HG02678 (cell line): ENCODE measurements around the gene ENPP4.
"Not testable (repeated sequence)": the region's sequence is repeated elsewhere in the genome, so short reads cannot be mapped to it uniquely, and the experiment has no call there.

Experiments used
- ATAC-seq: cut with Tn5 transposase; IDR thresholded peaks from one replicate; pipeline ENCODE4 v1.9.1; 2021; ENCODE audit warnings: mild to moderate bottlenecking, moderate library complexity; ENCODE audit not compliant: unreplicated experiment

The ENPP4 gene

GRCh38 chr6:46129291-46129628 is 529 bp upstream of the ENPP4 start:
- peak; percentile 13 for ATAC-seq

DNA sequence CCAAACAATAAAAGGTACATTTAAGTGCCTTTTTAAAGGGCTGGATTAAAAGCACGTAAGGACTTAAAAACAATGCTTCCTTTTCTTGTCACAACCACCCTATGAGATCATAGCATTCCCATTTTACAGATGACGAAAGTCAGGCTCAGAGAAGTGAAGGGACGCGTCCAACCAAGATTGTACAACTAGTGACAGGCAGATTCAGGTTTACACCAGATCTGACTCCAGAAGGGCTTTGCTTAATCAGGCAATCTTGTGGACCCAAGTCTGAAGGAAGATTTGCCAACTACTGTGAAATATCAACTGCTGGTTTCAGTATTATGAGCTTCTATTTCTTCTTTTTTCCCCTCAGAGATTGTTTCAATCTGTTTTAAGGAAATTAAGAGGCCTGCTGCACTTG is 877 bp downstream of the ENPP4 start:
- ATAC-seq, result no peak

GRCh38 chr6:46131291-46131690 is 1.5 kb downstream of the ENPP4 start:
- not testable (repeated sequence) for ATAC-seq

DNA sequence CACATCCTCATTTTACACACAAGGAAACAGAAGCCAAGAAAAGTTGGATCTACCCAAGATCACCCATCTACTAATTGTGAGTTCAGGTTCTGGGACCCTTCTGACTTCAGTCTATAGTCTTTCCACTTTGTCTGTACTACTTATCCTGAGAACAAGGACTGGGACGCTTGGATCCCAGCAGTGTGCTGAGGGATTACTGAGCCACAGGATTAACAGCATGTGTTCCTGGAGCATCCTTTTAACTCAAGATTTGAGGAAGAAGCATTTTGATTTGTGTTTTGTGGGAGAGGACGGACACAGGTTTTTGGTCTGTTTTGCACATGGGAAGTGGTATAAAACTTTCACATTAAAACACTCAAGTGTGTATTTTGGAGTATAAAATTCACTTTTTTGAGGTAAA is 4.4 kb downstream of the ENPP4 start:
- ATAC-seq, result no peak

GRCh38 chr6:46135176-46135575 is 5.4 kb downstream of the ENPP4 start:
- ATAC-seq, result no peak

DNA sequence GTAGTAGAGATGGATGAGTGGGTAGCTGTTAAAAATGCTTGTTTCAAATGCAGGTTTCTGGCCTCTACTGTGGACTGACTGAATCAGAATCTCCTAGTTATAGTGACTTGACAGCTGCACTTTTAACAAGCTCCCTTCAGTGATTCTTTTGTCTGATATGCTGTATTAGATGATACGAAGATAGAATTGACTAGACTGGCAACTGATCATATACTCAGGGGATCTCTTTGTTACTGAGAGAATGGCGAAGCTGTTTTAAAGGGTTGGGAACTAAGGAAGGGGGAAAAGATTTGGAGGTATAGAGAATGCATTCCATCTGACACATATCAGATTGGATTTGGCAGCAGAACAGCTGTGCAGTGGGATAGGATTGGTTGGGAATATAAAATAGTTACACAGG is 7.0 kb downstream of the ENPP4 start:
- no peak for ATAC-seq

DNA sequence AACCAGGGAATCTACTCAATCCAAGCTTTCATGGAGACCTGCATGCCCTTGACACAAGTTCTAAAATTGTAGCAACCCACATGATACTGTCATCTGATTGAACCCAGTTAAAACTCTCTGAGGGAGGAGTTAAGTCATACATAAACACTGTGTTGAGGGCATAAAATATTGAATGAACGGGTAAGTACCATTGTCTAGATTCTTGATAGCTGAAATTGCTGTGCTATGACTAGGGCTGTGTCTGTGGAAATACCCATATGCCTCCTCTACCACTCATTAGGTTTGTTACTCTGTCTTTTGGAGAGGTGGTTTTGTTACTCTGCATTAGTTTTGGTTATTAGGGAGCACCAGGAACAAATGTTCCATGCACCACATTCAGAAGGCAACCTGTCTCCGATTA is 7.6 kb downstream of the ENPP4 start:
- ATAC-seq, result peak; percentile 49

GRCh38 chr6:46138281-46138680 is 8.5 kb downstream of the ENPP4 start:
- peak; percentile 72 for ATAC-seq

GRCh38 chr6:46144270-46144669 is 14.5 kb downstream of the ENPP4 start:
- no peak for ATAC-seq

- ATAC-seq, result not testable (repeated sequence)
Observed at GRCh38 chr6:46149066-46149465, 19.3 kb downstream of the ENPP4 start.

GRCh38 chr6:46156701-46157100 is 26.9 kb downstream of the ENPP4 start:
- no peak for ATAC-seq

- no peak for ATAC-seq
Observed at GRCh38 chr6:46159229-46159628, 29.4 kb downstream of the ENPP4 start.

DNA sequence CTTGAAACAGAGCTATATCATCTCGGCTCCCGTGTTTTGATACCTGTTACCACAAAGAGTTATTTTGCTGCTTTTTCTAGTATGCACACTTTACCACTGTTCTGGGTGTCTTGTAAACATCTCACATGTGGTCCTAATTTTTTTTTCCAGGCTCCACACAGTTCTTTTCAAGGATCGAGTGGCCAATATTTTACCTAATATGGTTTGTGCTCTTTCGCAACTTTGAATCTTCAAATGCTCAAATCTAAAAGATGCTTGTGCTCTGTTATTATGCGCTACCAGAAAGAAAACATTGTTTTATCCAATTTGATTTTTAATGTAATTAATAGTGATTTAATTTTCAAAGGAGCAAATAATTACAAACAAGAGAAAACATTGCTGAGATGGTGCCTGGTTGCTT is 30.3 kb downstream of the ENPP4 start:
- no peak for ATAC-seq

DNA sequence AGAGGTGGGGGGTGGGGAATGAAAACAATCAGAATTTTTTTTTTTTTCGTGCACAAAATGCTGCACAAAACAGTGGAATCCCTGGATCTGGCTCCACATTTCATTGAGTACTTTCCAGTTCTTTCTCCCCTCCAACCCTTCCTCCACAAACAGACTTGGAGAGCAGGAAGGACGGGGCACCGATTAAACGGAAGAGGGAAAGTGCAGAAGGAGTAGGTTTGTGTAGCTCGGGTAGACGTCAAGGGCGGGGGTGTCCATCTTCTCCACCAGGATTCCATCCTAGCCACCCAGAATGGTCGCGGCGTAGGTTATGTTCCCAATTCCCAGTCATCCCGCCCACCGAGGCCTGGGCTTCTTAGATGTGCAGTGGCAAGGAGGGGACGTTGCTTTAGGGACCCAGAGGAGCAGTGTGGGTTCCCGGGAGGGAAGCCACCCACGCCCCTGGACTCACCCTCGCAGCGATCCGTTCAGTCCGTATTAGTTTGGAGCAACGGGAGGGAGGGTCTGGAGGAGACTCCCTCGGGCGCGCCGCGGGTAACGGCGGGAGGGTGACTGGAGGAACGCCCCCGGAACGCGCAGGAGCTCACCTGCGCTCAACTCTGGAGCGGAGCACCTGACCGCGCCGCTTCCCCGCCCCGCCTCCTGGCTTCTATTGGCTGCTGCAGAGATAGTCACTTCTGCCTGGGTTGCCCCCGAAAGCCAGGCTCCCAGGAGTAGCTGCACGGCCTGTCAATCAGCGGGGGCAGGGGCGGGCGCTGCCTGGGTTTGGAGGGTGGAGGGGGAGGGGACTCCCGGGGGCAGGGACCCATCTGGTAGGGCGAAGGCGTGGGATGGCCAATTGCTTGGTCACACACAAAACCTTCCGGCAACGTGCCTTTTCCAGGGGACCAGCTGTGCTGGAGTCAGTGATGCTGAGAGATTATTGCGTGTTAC is 40.8 kb downstream of the ENPP4 start, which contains the start of gene ENPP5:
Gene ENPP5, minus strand, starts transcription at position 624 of the 933 bp plus-strand sequence. CDS start 2,718 bp downstream, outside the sequence.
- ATAC-seq, result peak; percentile 87

DNA sequence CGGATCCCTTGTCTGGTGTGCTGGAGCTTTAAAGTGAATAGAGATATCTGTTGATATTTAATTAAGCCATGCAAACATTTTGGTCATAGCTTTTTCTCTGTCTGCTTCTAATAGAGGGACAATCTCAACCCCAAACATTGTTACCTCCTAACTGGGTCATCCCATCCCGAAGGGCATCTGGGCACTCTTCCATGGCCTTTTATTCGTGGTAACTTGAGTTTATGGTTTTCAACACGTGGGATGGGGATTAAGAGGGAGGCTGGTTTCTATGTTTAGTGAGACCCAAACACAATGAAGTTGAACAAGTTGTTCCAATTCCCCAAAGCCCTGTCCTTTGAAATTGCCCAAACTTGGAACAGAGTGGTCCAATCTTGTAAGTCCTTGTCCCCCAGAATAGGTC is 42.4 kb downstream of the ENPP4 start:
- no peak for ATAC-seq

DNA sequence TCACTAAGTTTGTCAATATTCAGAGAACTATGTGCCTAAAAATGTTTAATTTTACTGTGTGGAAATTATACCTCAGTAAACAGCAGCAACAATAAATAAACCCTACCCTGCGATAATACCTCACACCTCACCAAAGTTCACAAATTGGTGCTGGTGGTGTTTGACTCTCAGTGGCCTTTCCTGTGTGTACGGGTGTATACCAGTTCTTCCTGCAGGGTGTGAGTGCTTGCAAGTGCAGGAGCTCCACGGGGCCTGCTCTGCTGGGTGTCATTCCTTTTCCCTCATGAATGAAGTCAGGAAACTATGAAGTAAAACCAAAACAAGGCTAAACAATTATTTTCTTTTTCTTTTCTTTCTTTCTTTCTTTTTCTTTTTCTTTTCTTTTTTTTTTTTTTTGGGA is 45.1 kb downstream of the ENPP4 start:
- no peak for ATAC-seq

GRCh38 chr6:46175446-46175845 is 45.7 kb downstream of the ENPP4 start:
- ATAC-seq, result peak; percentile 80

- peak; percentile 57 for ATAC-seq
Observed at GRCh38 chr6:46175976-46176375, 46.2 kb downstream of the ENPP4 start.

- ATAC-seq, result no peak
Observed at GRCh38 chr6:46184114-46184513, 54.3 kb downstream of the ENPP4 start.

DNA sequence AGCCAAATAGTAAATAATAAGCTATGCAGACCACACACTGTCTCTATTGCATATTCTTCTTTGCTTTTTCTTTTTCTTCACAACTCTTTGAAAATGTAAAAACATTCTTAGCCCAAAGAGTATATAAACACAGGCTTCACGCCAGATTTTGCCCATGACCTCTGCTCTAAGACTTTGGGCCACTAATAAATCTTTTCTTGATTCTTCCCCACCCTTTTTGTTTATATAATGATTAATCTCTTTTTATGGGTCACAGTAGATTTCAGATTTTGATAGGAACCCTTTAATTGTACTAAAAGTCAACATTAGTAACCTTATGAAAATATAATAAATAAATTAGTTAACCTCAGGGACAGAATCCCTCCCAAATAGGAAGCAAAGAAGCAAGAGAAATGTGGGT is 56.8 kb downstream of the ENPP4 start:
- no peak for ATAC-seq

DNA sequence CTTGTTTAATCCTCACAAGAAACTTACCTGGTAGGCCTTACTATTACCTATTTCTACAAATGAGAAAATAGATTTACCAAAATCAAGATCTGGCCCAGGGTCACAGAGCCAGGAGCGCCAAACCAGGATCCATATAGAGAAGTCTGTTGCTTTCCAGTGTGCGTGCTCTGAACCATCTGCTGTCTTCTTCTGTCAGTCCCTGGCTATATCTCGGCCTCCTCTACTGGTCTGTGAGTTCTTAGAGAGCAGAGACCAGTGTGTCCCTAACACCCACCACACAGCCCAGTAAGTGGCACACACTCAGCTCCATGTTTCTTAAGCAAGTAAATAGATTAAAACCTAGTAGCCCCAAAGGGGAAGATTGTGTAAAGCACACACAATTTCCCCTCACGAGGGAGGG is 59.9 kb downstream of the ENPP4 start:
- no peak for ATAC-seq

GRCh38 chr6:46190889-46191288 is 61.1 kb downstream of the ENPP4 start:
- no peak for ATAC-seq

- no peak for ATAC-seq
Observed at GRCh38 chr6:46191961-46192360, 62.2 kb downstream of the ENPP4 start.
